Smooth muscle cell (in vitro differentiated cells): ENCODE data around the gene RPL36AL. TPM values are rescaled to one million over a fixed set of nuclear protein-coding genes. Genes with fewer than 3 reads are reported as not detected.

Source experiments
- DNase-seq: peaks from one replicate; lab custom pipeline; 2025; ENCODE audit not compliant: unreplicated experiment; lab: John Stamatoyannopoulos, UW
- H2AFZ ChIP-seq: fragments of 200-600 bp; sonication (generic); 2 replicates; pipeline ENCODE4 v1.6.0; 2016; ENCODE audit warnings: antibody characterized with exemption, low read depth, mild to moderate bottlenecking
- H3F3A ChIP-seq: fragments of 200-600 bp; sonication (generic); 2 replicates; pipeline ENCODE4 v1.6.0; 2017; ENCODE audit warnings: antibody characterized with exemption, low read depth
- H3K27ac ChIP-seq: fragments of 200-600 bp; sonication (generic); 2 replicates; pipeline ENCODE4 v1.5.1; 2016; ENCODE audit warnings: low read depth, mild to moderate bottlenecking
- H3K27me3 ChIP-seq: fragments of 200-600 bp; sonication (generic); 2 replicates; pipeline ENCODE4 v1.6.1; 2016; ENCODE audit warnings: low read depth, mild to moderate bottlenecking
- H3K36me3 ChIP-seq: fragments of 200-600 bp; sonication (generic); 2 replicates; pipeline ENCODE4 v1.5.1; 2016; ENCODE audit warnings: low read depth
- H3K4me1 ChIP-seq: fragments of 200-600 bp; sonication (generic); 2 replicates; pipeline ENCODE4 v1.5.1; 2016; ENCODE audit warnings: low read depth
- H3K4me2 ChIP-seq: fragments of 200-600 bp; sonication (generic); 2 replicates; pipeline ENCODE4 v1.6.0; 2016; ENCODE audit warnings: mild to moderate bottlenecking
- H3K4me3 ChIP-seq: fragments of 200-600 bp; sonication (generic); 2 replicates; pipeline ENCODE4 v1.5.1; 2016; ENCODE audit warnings: mild to moderate bottlenecking
- H3K79me2 ChIP-seq: fragments of 200-600 bp; sonication (generic); 2 replicates; pipeline ENCODE4 v1.6.0; 2016; ENCODE audit warnings: low read depth, mild to moderate bottlenecking
- H3K9ac ChIP-seq: fragments of 200-600 bp; sonication (generic); 2 replicates; pipeline ENCODE4 v1.6.0; 2016; ENCODE audit warnings: low read depth
- H3K9me3 ChIP-seq: fragments of 200-600 bp; sonication (generic); replicated peaks from 2 replicates; pipeline ENCODE4 v1.5.1; 2016; ENCODE audit warnings: low read depth
- H4K20me1 ChIP-seq: fragments of 200-600 bp; sonication (generic); 2 replicates; pipeline ENCODE4 v1.6.0; 2016; ENCODE audit warnings: low read depth
- WGBS: methylation state at CpG from one replicate; pipeline ENCODE4 v1.1.7; 2016; ENCODE audit warnings: low lambda C conversion rate; 5-methylcytosine and 5-hydroxymethylcytosine counted together
- polyA plus RNA-seq: library from polyadenylated mRNA; unstranded; fragments of >200 nt; fragmentation: Nextera tagmentation; extraction: Ambion mirVana; gene quantifications from 2 replicates; pipeline ENCODE4 v1.2.1, GENCODE V29; 2016
- small RNA-seq: library from RNA; depleted of rRNA; stranded (forward); fragments of <200 nt; gene quantifications from one replicate; pipeline ENCODE3, GENCODE V24; 2014
- total RNA-seq: library from RNA; depleted of rRNA; stranded (reverse); fragments of >200 nt; gene quantifications from 2 replicates; pipeline ENCODE4 v1.2.3, GENCODE V29; 2014
- TF ChIP-seq, protein P1 (sequence below): fragments of 200-600 bp; sonication (generic); IDR thresholded peaks from 2 replicates; pipeline ENCODE4 v1.5.1; 2017; ENCODE audit warnings: borderline replicate concordance, mild to moderate bottlenecking, antibody characterized with exemption; ENCODE audit not compliant: insufficient read depth, poor library complexity, severe bottlenecking

The RPL36AL gene
- total and polyA plus RNA-seq, 2 experiments from 2014 or later, result 228 to 279 TPM

DNA sequence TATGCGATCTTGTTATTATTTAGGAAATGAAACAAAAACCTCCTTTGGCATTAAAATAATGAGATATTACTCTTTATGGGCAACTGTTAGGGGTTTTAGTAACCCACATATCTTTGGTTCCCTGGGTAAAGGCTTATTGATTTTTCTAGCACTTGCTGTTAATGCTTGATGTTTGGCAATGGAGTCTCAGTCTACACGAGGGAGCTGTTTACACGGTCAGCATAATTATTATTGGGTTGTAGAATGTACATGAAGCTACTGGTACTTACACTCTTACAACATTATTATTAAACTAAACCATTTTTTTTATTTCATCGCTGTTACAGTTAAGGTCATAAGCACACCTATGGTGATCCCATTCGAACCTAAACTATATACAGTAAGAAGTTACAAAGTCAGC is 46.4 kb downstream of the RPL36AL start:
- H3K9me3 ChIP-seq, result no peaks in the 10 kb centered on the region
- DNase-seq, result no peak
- no peaks in the 10 kb centered on the region for H3F3A ChIP-seq
- H3K27ac ChIP-seq, result no peak overlapping the region
- H3K36me3 ChIP-seq, result no peaks in the 10 kb centered on the region
- H3K9ac ChIP-seq, result no peak overlapping the region
- 93% methylated on average over 5 of the region's 5 CpGs for WGBS
- H3K27me3 ChIP-seq, result no peaks in the 10 kb centered on the region
- no peak overlapping the region for H3K4me3 ChIP-seq
- TF ChIP-seq, protein P1, sequence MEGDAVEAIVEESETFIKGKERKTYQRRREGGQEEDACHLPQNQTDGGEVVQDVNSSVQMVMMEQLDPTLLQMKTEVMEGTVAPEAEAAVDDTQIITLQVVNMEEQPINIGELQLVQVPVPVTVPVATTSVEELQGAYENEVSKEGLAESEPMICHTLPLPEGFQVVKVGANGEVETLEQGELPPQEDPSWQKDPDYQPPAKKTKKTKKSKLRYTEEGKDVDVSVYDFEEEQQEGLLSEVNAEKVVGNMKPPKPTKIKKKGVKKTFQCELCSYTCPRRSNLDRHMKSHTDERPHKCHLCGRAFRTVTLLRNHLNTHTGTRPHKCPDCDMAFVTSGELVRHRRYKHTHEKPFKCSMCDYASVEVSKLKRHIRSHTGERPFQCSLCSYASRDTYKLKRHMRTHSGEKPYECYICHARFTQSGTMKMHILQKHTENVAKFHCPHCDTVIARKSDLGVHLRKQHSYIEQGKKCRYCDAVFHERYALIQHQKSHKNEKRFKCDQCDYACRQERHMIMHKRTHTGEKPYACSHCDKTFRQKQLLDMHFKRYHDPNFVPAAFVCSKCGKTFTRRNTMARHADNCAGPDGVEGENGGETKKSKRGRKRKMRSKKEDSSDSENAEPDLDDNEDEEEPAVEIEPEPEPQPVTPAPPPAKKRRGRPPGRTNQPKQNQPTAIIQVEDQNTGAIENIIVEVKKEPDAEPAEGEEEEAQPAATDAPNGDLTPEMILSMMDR, result no peak
- H3K79me2 ChIP-seq, result no peaks in the 10 kb centered on the region
- H2AFZ ChIP-seq, result no peak overlapping the region
- H3K4me2 ChIP-seq, result no peak overlapping the region
- H4K20me1 ChIP-seq, result peaks cover 14% of the 10 kb centered on the region
- H3K4me1 ChIP-seq, result no peaks in the 10 kb centered on the region

DNA sequence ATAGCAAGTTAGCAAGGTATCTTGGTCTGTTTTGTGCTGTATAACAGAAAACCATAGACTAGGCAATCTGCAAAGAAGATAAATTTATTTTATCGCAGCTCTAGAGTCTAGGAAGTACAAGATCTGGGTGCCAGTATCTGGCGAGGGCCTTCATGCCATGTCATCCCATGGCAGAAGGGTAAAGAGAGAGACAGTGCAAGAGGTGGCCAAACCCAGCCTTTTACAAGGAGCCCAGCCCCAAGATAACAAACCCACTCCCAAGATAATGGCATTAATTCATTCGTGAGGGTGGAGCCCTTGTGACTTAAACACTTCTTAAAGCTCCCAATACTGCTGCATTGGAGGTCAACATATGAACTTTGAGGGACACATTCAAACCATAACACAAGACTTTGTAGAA is 51.1 kb downstream of the RPL36AL start:
- Histone ChIP-seq H3K27ac (no peak overlapping the region), H3K9ac (no peak overlapping the region), H3K4me2 (no peak overlapping the region), H3K4me3 (no peak overlapping the region), H4K20me1 (no peaks in the 10 kb centered on the region), H3K79me2 (no peaks in the 10 kb centered on the region), H3K9me3 (no peaks in the 10 kb centered on the region), H3K4me1 (no peaks in the 10 kb centered on the region), H3K36me3 (no peaks in the 10 kb centered on the region), H3F3A (no peaks in the 10 kb centered on the region), H2AFZ (no peak overlapping the region), H3K27me3 (no peaks in the 10 kb centered on the region)
- WGBS, result 91% methylated on average over 3 of the region's 3 CpGs
- TF ChIP-seq, protein P1, result no peak
- DNase-seq, result no peak

Small RNA genes within 50 kb of the gene (small RNA-seq; reads per million reads assigned to genes)
- gene AL139099.3 (not detected), gene AL139099.4 (not detected), gene RF00019 (not detected)

Other genes with a start within 250 kb of the RPL36AL start
- gene RPS29, start 34.2 kb downstream of the RPL36AL start, total RNA-seq, result 6,053 and 7,688 TPM in 2 replicates
- 1,151 and 1,263 TPM in 2 replicates for gene RPS29, start 34.2 kb downstream of the RPL36AL start, polyA plus RNA-seq
- 12.9 and 18.7 TPM in 2 replicates for gene LRR1, start 21.7 kb downstream of the RPL36AL start, total RNA-seq
- gene LRR1, start 21.7 kb downstream of the RPL36AL start, polyA plus RNA-seq, result 14.7 and 15.7 TPM in 2 replicates
- gene MGAT2, start 173 bp upstream of the RPL36AL start, total RNA-seq, result 48.9 and 50.9 TPM in 2 replicates
- gene MGAT2, start 173 bp upstream of the RPL36AL start, polyA plus RNA-seq, result 35.6 and 41.0 TPM in 2 replicates
- gene DNAAF2, start 14.6 kb upstream of the RPL36AL start, total RNA-seq, result 12.0 and 14.0 TPM in 2 replicates
- 10.4 and 11.3 TPM in 2 replicates for gene DNAAF2, start 14.6 kb upstream of the RPL36AL start, polyA plus RNA-seq
- 4.1 and 9.6 TPM in 2 replicates for gene POLE2, start 67.6 kb upstream of the RPL36AL start, total RNA-seq
- gene POLE2, start 67.6 kb upstream of the RPL36AL start, polyA plus RNA-seq, result 3.7 and 7.5 TPM in 2 replicates
- gene KLHDC1, start 72.5 kb upstream of the RPL36AL start, total RNA-seq, result 5.9 and 8.6 TPM in 2 replicates
- 4.1 and 5.1 TPM in 2 replicates for gene KLHDC1, start 72.5 kb upstream of the RPL36AL start, polyA plus RNA-seq
- 52.0 and 72.1 TPM in 2 replicates for gene KLHDC2, start 147.5 kb upstream of the RPL36AL start, total RNA-seq
- gene KLHDC2, start 147.5 kb upstream of the RPL36AL start, polyA plus RNA-seq, result 78.3 and 88.9 TPM in 2 replicates
- 41.2 and 80.8 TPM in 2 replicates for gene NEMF, start 232.2 kb upstream of the RPL36AL start, total RNA-seq
- 41.2 and 63.8 TPM in 2 replicates for gene NEMF, start 232.2 kb upstream of the RPL36AL start, polyA plus RNA-seq